Measurements from ENCODE around the gene SETMAR.

Gene SETMAR

GRCh38 chr3:4334548-4334947 is 31.4 kb downstream of the SETMAR start:
- no peak for TF ChIP-seq CTCF (IDR thresholded peaks at IDR 0.05)

GRCh38 chr3:4335840-4336562 is 32.8 kb downstream of the SETMAR start:
- H3K36me3 ChIP-seq = no peaks in the 10 kb centered on the region
- H3K4me3 ChIP-seq (ENCODE audit: low read depth in 1 of 2, low read length in 1 of 2) = no peak overlapping the region
- peaks cover 0 to 6% of the 10 kb centered on the region in 2 experiments for H3K4me1 ChIP-seq (ENCODE audit: control insufficient read depth in 1 of 2, insufficient read depth in 1 of 2, low read depth in 1 of 2, low read length in 1 of 2)
- no peak overlapping the region for H3K27ac ChIP-seq
- no peak for TF ChIP-seq CTCF (IDR thresholded peaks at IDR 0.05)
- H3K27me3 ChIP-seq = no peaks in the 10 kb centered on the region
- no peaks in the 10 kb centered on the region for H3K9me3 ChIP-seq

More at GRCh38 chr3:4334548-4334947, 31.4 kb downstream of the SETMAR start:
- H3K27ac ChIP-seq = no peak overlapping the region
- H3K36me3 ChIP-seq = no peaks in the 10 kb centered on the region
- H3K9me3 ChIP-seq = no peaks in the 10 kb centered on the region
- no peak overlapping the region for H3K4me3 ChIP-seq (ENCODE audit: low read depth in 1 of 2, low read length in 1 of 2)
- no peaks in the 10 kb centered on the region for H3K27me3 ChIP-seq
- no peaks in the 10 kb centered on the region for H3K4me1 ChIP-seq (ENCODE audit: control insufficient read depth in 1 of 2, insufficient read depth in 1 of 2, low read depth in 1 of 2, low read length in 1 of 2)

- Histone ChIP-seq H3K36me3 (no peaks in the 10 kb centered on the region), H3K4me1 (ENCODE audit: control insufficient read depth in 1 of 2, insufficient read depth in 1 of 2, low read depth in 1 of 2, low read length in 1 of 2) (peaks cover 0 to 6% of the 10 kb centered on the region in 2 experiments), H3K27ac (no peak overlapping the region), H3K4me3 (ENCODE audit: low read depth in 1 of 2, low read length in 1 of 2) (no peak overlapping the region), H3K9me3 (no peaks in the 10 kb centered on the region), H3K27me3 (no peaks in the 10 kb centered on the region)
- TF ChIP-seq CTCF (IDR thresholded peaks at IDR 0.05) = no peak
Measured at GRCh38 chr3:4336850-4337546, 33.8 kb downstream of the SETMAR start.

GRCh38 chr3:4338751-4339150 is 35.6 kb downstream of the SETMAR start:
- no peak overlapping the region for H3K4me3 ChIP-seq (ENCODE audit: low read depth in 1 of 2, low read length in 1 of 2)
- H3K27ac ChIP-seq = no peak overlapping the region
- TF ChIP-seq CTCF (IDR thresholded peaks at IDR 0.05) = no peak
- H3K27me3 ChIP-seq = no peaks in the 10 kb centered on the region
- peaks cover 0 to 6% of the 10 kb centered on the region in 2 experiments for H3K4me1 ChIP-seq (ENCODE audit: control insufficient read depth in 1 of 2, insufficient read depth in 1 of 2, low read depth in 1 of 2, low read length in 1 of 2)
- H3K9me3 ChIP-seq = no peaks in the 10 kb centered on the region
- H3K36me3 ChIP-seq = no peaks in the 10 kb centered on the region

- no peak for TF ChIP-seq CTCF (IDR thresholded peaks at IDR 0.05)
- Histone ChIP-seq H3K27me3 (no peaks in the 10 kb centered on the region), H3K9me3 (no peaks in the 10 kb centered on the region), H3K27ac (no peak overlapping the region), H3K4me1 (ENCODE audit: control insufficient read depth in 1 of 2, insufficient read depth in 1 of 2, low read depth in 1 of 2, low read length in 1 of 2) (peaks cover 0 to 6% of the 10 kb centered on the region in 2 experiments), H3K4me3 (ENCODE audit: low read depth in 1 of 2, low read length in 1 of 2) (no peak overlapping the region), H3K36me3 (no peaks in the 10 kb centered on the region)
Measured at GRCh38 chr3:4340077-4340410, 36.9 kb downstream of the SETMAR start.

Measured in neutrophil (primary cell).